Chondrocyte (in vitro differentiated cells): ENCODE measurements around the gene MSRB1. TPM values are rescaled to one million over a fixed set of nuclear protein-coding genes. Genes with fewer than 3 reads are reported as not detected.
"Not testable (repeated sequence)": the region's sequence is repeated elsewhere in the genome, so short reads cannot be mapped to it uniquely, and the experiment has no call there.

Experiments used
- DNase-seq: peaks from one replicate; pipeline ENCODE4 v3.0.0; 2021; ENCODE audit warnings: mixed read lengths, low spot score
- H3K27ac Mint-ChIP-seq: one replicate; pipeline ENCODE4 v1.8.0; 2021; ENCODE audit warnings: mild to moderate bottlenecking, moderate library complexity, mixed read lengths; ENCODE audit not compliant: unreplicated experiment
- H3K27me3 Mint-ChIP-seq: 2 replicates; pipeline ENCODE4 v1.8.0; 2021; ENCODE audit warnings: low read depth, mixed read lengths
- H3K36me3 Mint-ChIP-seq: 2 replicates; pipeline ENCODE4 v1.8.0; 2021; ENCODE audit warnings: low read depth, mixed read lengths
- H3K4me1 Mint-ChIP-seq: 2 replicates; pipeline ENCODE4 v1.8.0; 2021; ENCODE audit warnings: low read depth, mild to moderate bottlenecking, mixed read lengths
- H3K4me3 Mint-ChIP-seq: one replicate; pipeline ENCODE4 v1.8.0; 2021; ENCODE audit warnings: mild to moderate bottlenecking, moderate library complexity, mixed read lengths; ENCODE audit not compliant: unreplicated experiment
- H3K9me3 Mint-ChIP-seq: 2 replicates; pipeline ENCODE4 v1.8.0; 2021; ENCODE audit warnings: low read depth, mixed read lengths
- total RNA-seq: library from RNA; stranded (reverse); gene quantifications from 3 replicates; pipeline ENCODE4 v1.2.1, GENCODE V29; 2021
- TF ChIP-seq, protein P1 (sequence below): fragments of 200-600 bp; sonication (generic); IDR thresholded peaks from 2 replicates; pipeline ENCODE4 v1.5.0; 2021; ENCODE audit warnings: antibody characterized with exemption, mild to moderate bottlenecking, moderate library complexity

Gene MSRB1
- total RNA-seq, 1 donor from 2014 or later, result 19.1 TPM

DNA sequence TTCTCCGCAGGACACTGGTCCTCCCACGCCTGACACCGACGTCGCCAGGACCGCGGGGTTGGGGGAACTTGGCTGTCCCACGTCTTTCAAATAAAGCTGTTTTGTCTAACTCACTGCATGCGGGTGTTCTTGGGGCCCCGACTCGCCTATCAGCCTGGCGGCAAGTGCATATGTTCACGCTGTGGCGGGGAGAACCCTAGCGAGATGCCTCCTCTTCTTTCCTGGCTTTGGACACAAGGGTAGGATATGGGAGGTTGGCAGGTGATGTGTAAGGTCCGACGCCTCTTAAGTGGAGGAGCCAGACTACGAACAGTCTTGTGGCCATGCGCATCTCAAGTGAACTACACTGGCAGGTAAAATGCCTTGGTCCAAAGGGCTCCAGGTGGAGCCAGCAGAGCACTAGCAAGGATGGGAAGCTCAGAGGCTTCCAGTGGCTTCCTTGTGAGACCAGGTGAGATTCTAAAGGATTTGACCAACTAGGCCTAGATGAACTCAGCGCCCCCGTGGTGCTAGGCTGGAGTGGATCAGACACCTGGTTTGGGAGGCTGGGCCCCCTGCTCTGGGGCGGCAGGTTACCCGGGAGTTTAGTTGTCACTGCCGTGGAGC lies 22.5 kb upstream of the MSRB1 start:
- no peak for DNase-seq
- no peaks in the 10 kb centered on the region for H3K9me3 Mint-ChIP-seq
- H3K4me1 Mint-ChIP-seq, result peaks cover 41% of the 10 kb centered on the region
- peaks cover 15% of the 10 kb centered on the region for H3K36me3 Mint-ChIP-seq
- TF ChIP-seq, protein P1, sequence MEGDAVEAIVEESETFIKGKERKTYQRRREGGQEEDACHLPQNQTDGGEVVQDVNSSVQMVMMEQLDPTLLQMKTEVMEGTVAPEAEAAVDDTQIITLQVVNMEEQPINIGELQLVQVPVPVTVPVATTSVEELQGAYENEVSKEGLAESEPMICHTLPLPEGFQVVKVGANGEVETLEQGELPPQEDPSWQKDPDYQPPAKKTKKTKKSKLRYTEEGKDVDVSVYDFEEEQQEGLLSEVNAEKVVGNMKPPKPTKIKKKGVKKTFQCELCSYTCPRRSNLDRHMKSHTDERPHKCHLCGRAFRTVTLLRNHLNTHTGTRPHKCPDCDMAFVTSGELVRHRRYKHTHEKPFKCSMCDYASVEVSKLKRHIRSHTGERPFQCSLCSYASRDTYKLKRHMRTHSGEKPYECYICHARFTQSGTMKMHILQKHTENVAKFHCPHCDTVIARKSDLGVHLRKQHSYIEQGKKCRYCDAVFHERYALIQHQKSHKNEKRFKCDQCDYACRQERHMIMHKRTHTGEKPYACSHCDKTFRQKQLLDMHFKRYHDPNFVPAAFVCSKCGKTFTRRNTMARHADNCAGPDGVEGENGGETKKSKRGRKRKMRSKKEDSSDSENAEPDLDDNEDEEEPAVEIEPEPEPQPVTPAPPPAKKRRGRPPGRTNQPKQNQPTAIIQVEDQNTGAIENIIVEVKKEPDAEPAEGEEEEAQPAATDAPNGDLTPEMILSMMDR, result no peak
- peak overlapping the region; percentile 89 for H3K27ac Mint-ChIP-seq
- no peaks in the 10 kb centered on the region for H3K27me3 Mint-ChIP-seq
- peak overlapping the region; percentile 87 for H3K4me3 Mint-ChIP-seq

DNA sequence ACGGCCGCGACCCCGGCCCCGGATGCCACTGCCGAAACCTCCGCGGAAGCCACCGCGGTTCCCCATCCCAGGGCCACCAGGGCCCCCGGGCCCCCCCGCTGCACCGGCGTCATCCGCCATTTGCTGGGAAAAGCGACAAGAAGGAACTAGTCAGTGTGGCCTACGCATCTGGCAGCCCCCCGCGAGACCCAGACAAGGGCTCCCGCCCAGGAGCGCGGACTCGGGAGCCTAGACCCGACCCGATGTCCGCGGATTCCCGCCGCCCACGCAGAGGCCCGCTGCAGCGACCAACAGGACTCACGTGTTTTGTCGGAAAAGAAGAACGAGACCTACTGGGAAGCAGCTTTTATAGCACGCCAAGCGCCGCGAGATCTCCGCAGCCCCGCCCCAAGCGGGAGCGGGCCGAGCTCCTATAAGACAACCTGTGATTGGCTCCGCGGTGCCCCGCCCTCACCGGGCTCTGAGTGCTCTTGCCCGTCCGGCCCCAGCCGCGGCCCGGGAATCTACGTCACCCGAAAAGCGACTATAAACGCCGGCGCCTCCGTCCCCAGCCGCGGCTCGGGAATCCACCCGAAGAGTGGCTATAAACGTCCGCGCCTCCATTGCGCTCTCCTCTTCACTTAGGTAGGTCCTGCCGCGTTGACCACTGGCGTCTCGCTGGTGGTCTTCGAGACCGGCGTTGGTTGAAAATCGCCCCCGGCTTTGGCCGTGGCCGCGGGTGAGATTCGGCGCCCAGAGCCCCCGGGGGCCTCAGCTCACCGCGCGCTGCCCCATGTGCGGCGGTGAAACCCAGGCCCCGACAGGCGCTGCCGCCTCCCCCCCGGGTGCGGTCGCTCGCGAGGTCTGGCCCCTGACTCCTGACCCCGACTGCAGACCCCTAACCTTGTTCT lies 21.8 kb upstream of the MSRB1 start, which contains the start of gene RPS2:
Gene RPS2, minus strand, starts transcription at position 321 of the 890 bp plus-strand sequence. Its CDS starts 201 bp downstream, at position 120.
- DNase-seq, result peak; percentile 100
- TF ChIP-seq, protein P1, result peak; percentile 35
- Mint-ChIP-seq H3K4me1 (peaks cover 47% of the 10 kb centered on the region), H3K27ac (peak within 1 kb of the TSS; percentile 92), H3K27me3 (no peaks in the 10 kb centered on the region), H3K9me3 (no peaks in the 10 kb centered on the region), H3K4me3 (peak within 1 kb of the TSS; percentile 87), H3K36me3 (peaks cover 15% of the 10 kb centered on the region)

DNA sequence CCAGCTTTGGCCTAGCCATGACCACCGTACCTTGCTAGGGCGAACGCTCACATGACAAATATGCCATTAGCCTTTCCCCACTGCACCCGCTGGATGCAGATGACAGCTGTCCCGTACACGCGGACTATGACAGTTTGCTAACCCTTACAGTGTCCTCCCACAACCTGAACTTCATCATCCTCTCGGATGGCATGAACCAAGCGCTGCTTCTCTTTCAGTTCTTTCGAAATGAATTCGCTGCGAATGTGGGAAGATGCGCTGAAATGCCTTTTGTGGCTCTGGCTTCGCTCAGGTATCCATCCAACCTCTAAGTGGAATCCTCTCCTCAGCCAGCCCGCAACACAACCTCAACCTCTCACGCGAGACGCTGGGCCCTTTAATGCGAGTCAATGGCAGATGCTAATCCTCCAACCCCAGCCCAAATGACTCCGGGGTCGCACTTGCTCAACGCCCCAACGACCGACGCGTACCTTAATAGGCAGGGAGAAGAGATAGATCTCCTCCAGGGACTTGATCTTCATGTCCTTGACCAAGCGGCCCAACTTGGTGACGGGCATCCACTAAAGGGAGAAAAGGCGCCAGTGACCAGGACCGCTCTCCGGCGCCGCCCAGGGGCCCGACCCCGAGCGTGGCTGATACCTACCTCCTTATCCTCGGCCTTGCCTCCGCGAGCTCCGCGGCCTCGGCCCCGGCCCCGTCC lies 21.0 kb upstream of the MSRB1 start:
- Mint-ChIP-seq H3K27me3 (no peaks in the 10 kb centered on the region), H3K4me3 (peak overlapping the region; percentile 87), H3K4me1 (peaks cover 50% of the 10 kb centered on the region), H3K36me3 (peaks cover 15% of the 10 kb centered on the region), H3K27ac (peak overlapping the region; percentile 92), H3K9me3 (no peaks in the 10 kb centered on the region)
- DNase-seq, result no peak
- TF ChIP-seq, protein P1, result peak; percentile 57

DNA sequence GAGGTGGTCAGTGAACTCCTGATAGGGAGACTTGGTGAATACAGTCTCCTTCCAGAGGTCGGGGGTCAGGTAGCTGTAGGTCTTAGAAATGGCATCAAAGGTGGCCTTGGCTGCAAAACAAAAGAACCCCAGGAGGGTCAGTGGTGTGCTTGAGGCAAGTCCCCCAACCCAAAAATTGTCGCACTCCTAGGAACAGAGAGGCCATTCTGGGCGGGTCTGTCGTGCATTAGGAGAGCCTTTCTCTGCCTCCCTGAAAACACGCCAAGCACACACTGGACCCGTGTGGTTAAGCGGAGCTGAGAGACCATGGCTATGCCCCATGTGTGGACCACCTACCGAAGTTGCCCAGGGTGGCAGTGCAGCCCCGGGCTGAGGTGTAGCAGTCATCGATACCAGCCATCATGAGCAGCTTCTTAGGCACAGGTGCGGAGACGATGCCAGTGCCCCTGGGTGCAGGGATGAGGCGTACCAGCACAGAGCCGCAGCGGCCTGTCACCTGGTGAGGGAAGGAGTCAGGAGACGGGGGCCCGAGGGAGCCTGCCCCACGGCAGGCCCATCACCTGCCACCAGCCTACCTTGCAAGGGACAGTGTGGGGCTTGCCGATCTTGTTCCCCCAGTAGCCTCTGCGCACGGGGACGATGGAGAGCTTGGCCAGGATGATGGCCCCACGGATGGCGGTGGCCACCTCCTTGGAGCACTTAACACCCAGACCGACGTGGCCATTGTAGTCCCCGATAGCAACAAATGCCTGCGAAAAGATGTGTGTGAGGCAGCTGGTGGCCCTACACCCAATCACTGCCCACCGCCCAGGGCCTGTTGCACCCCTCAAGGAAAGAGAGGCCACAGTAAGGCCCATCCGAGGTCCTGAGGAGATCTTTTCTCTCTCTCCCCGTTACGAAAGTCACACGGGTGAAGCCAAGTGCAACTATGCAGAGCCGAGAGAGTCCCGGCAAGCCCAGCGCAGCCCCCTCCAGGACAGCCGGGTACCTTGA lies 19.5 kb upstream of the MSRB1 start:
- Mint-ChIP-seq H3K36me3 (peaks cover 15% of the 10 kb centered on the region), H3K27ac (peak overlapping the region; percentile 92), H3K4me1 (peaks cover 50% of the 10 kb centered on the region), H3K4me3 (peak overlapping the region; percentile 87)
- not testable (repeated sequence) for H3K27me3 Mint-ChIP-seq, DNase-seq, H3K9me3 Mint-ChIP-seq

DNA sequence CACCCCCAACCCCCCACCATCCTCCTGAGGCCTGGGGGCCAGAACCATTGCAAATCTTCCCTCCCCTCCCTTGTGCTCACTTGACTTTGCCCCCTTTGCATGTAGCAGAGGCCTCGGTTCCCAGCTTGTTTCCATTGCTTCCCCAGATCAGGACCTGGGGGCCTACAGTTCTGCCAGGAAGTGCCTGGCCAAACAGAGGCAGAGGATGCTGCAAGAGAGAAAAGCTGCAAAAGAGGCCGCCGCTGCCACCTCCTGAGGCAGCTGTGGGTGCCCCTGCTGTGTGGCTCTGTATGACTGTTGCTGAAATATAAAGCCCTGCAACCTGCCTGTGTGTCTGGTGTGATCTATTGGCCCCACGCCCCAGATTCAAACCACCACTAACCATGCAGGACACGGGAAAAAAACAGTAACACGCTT lies 18.7 kb upstream of the MSRB1 start:
- DNase-seq, result no peak
- Mint-ChIP-seq H3K27me3 (no peaks in the 10 kb centered on the region), H3K4me1 (peaks cover 50% of the 10 kb centered on the region), H3K36me3 (peaks cover 15% of the 10 kb centered on the region), H3K27ac (peak overlapping the region; percentile 92), H3K4me3 (no peak overlapping the region), H3K9me3 (no peaks in the 10 kb centered on the region)
- TF ChIP-seq, protein P1, result no peak
